AG10803 (cell line): ENCODE data around the gene TMEM222.

Experiments used
- DNase-seq: peaks from one replicate; pipeline ENCODE4 v3.0.0; 2010; ENCODE audit warnings: low read depth
- H3K4me3 ChIP-seq: 2 replicates; pipeline ENCODE4 v1.5.1; 2011; ENCODE audit warnings: mild to moderate bottlenecking, low read length, control low read depth
- TF ChIP-seq, protein P1 (sequence below): conservative IDR thresholded peaks from 2 replicates; pipeline ENCODE4 v1.5.1; 2011; ENCODE audit warnings: mild to moderate bottlenecking, low read length, control low read depth, inconsistent platforms

The TMEM222 gene

DNA sequence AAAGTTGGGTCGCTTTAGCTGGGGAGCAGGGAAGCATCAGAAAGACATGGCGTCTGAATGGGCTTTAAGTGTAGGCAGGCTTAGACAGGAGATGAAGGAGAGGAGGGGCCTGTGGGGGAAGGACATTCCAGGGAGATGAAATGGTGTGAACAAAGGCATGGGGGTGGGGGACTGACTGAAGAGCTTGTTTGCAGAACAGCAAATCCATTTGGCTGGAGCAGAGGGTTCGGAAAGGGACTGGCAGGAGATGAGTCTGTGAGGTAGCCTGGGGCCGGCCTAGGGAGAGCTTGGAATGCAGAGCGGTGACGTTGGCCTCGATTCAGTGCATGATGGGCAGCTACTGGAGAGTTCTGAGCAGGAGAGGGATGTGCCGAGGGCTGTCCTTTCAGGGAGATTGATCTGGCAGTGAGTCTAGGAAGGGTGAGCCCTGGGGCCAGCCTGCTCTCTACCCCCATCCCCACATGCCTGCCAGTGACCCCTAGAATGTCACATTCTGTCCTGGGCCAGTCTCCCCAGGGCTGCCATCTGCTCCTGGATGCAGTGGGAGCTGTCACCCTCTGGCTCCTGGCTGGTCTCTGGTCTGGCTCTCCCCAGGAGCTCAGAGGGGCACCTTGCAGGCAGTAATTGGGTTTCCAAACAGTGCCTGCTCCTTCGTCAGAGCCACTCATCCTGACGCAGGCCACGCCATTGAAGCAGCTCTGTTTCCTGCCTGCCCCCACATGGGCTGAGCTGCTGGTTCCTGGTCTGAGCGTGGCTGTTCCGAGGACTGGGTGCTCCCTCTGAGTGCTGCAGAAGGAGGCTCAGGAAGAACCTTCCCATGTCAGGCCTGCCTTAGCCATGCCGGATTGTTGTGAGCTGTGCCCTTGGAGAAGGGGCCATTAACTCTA lies 22.3 kb upstream of the TMEM222 start:
- DNase-seq: peak; percentile 100
- TF ChIP-seq, protein P1, sequence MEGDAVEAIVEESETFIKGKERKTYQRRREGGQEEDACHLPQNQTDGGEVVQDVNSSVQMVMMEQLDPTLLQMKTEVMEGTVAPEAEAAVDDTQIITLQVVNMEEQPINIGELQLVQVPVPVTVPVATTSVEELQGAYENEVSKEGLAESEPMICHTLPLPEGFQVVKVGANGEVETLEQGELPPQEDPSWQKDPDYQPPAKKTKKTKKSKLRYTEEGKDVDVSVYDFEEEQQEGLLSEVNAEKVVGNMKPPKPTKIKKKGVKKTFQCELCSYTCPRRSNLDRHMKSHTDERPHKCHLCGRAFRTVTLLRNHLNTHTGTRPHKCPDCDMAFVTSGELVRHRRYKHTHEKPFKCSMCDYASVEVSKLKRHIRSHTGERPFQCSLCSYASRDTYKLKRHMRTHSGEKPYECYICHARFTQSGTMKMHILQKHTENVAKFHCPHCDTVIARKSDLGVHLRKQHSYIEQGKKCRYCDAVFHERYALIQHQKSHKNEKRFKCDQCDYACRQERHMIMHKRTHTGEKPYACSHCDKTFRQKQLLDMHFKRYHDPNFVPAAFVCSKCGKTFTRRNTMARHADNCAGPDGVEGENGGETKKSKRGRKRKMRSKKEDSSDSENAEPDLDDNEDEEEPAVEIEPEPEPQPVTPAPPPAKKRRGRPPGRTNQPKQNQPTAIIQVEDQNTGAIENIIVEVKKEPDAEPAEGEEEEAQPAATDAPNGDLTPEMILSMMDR: no peak
- H3K4me3 ChIP-seq: no peak overlapping the region

DNA sequence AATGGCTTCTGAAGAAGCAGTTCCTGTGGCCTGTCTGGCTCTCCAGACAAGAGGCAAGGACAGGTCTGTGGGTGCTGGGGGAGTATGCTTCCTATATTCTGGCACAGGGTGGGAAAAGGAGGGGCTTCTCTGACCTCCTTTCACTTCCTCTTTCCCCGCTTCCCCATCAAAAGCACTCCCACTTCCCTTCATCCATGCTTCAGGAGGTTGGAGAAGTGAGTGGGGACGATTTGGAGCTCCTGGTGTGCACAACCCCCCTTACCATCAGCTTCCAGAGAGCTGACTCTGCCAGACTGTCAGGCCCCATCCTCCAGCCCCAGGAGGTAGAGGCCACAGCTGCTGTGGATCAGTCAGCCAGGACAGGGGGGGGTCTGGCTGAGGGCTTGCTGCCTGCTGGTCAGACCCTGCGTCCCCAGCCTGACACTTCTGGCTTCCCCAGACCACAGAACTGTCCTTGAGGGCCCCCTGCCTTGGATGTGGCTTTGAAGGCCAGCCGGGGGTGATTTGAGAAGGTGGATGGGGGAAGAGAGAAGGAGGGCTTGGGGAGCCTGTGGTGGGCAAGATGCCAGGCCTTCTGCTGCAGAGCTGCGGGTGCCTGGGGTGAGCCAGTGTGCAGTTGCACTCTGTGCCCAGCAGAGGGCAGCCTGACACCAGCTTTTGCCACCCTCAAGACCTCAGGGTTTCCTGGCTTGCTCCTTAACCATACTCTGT lies 21.5 kb upstream of the TMEM222 start:
- no peak overlapping the region for H3K4me3 ChIP-seq
- peak; percentile 91 for DNase-seq
- TF ChIP-seq, protein P1: peak; percentile 97

DNA sequence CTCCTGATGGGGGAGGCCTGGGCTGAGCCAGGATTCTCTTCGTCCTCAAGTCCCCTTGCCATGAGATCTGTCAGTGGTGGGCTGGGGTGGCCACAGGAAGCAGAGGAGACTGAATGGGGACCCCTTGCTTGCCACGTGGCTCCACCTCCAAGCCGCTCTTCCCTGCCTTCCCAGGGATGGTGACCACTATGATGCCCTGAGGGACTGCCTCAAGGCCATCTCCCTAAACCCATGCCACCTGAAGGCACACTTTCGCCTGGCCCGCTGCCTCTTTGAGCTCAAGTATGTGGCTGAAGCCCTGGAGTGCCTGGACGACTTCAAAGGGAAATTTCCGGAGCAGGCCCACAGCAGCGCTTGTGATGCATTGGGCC lies 20.9 kb upstream of the TMEM222 start:
- DNase-seq: no peak
- H3K4me3 ChIP-seq: no peak overlapping the region
- TF ChIP-seq, protein P1: no peak

DNA sequence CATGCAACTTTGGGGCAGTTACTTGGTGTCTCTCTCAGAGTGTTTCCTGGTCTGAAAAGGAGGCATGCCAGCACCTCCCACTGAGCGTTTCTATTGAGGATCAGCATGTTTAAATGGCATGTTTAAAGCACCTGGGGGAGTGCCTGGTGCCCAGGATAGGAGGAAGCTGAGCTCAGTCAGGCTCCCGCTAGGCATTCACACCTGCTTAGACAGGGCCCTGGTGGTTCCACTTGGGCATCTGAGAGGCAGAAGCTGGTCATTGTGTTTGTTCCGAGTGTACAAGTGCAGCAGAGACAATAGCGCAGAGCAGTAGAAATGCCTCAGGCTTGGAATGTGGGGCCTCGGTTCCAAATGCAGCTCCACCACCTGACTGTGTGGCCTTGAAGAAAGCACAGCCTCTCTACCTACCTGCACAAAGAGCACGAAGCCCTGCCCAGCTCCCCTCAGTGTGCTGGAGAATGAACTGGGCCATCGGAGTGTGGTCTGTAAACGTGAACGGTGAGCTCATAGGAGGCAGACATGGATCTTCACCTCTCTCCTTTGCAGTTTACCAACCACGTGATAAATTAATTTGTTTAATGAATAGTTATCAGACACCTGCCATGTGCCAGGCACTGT lies 20.3 kb upstream of the TMEM222 start:
- H3K4me3 ChIP-seq: no peak overlapping the region
- TF ChIP-seq, protein P1: no peak
- DNase-seq: no peak

DNA sequence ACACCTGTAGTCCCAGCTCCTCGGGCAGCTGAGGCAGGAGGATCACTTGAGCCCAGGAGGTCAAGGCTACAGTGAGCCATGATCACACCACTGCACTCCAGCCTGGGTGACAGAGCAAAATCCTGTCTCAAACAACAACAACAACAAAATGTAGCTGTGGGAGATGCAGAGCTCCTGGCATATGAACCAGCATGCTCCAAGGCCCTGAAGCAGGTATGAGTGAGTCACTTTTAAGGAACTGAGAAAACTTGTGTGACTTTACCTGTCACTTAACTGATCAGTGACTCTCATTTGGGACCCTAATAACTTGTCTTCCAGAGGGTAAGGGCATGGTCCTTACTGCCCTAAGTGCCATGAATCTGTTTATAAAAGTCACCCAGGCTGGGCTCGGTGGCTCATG lies 19.4 kb upstream of the TMEM222 start:
- TF ChIP-seq, protein P1: no peak
- DNase-seq: no peak
- H3K4me3 ChIP-seq: no peak overlapping the region

DNA sequence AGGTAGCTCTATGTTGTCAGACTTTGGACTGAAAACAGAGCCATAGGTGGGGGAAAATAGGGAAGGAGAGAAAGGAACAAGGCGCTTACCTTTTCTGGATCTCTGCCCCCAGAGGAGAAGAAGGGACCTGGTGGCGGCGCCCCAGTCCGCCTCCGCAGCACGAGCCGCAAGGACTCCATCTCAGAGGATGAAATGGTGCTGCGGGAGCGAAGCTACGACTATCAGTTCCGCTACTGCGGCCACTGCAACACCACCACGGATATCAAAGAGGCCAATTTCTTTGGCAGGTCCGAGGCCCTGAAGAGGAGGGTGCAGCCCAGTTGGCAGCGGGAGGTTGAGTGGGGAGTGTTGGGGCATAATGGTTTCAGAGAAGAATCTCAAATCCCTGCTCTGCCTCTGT lies 18.5 kb upstream of the TMEM222 start:
- no peak overlapping the region for H3K4me3 ChIP-seq
- TF ChIP-seq, protein P1: no peak
- DNase-seq: no peak

DNA sequence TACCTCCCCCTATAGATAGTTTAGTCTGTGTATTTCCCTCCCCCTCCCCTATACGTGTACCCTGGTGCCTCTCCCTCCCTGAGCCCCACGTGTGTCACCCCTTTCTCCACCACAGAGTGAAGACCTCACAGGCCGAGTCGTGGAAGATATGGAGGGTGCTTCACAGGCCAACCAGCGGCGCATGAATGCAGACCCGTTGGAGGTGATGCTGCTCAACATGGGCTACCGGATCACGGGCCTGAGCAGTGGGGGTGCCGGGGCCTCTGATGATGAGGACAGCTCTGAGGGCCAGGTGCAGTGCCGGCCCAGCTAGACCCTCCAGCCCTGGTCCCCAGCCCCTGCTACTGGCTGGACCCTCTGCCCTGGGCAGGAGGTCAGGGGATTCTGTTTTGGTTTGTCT lies 15.9 kb upstream of the TMEM222 start:
- DNase-seq: no peak
- TF ChIP-seq, protein P1: no peak

More for the DNA sequence above, 15.9 kb upstream of the TMEM222 start:
- H3K4me3 ChIP-seq: no peak overlapping the region
